ENCODE measurements around the gene PRKCZ.
"Not testable (repeated sequence)": the region's sequence is repeated elsewhere in the genome, so short reads cannot be mapped to it uniquely, and the experiment has no call there.

The PRKCZ gene

GRCh38 chr1:2114635-2115007 lies 64.4 kb downstream of the PRKCZ start:
- DNase-seq (ENCODE audit: low read depth in 1 of 2, low spot score in 1 of 2): not testable (repeated sequence)

GRCh38 chr1:2115008-2115641 lies 64.9 kb downstream of the PRKCZ start:
- no peak for DNase-seq (ENCODE audit: low read depth in 1 of 2, low spot score in 1 of 2)

GRCh38 chr1:2115702-2116341 lies 65.6 kb downstream of the PRKCZ start:
- DNase-seq (ENCODE audit: low read depth in 1 of 2, low spot score in 1 of 2): no peak

- no peak for DNase-seq (ENCODE audit: low read depth in 1 of 2, low spot score in 1 of 2)
Observed at GRCh38 chr1:2119886-2120285, 69.7 kb downstream of the PRKCZ start.

GRCh38 chr1:2121101-2121691 lies 71.0 kb downstream of the PRKCZ start:
- no peak for DNase-seq (ENCODE audit: low read depth in 1 of 2, low spot score in 1 of 2)

GRCh38 chr1:2121794-2122193 lies 71.6 kb downstream of the PRKCZ start:
- not testable (repeated sequence) for DNase-seq (ENCODE audit: low read depth in 1 of 2, low spot score in 1 of 2)

- DNase-seq (ENCODE audit: low read depth in 1 of 2, low spot score in 1 of 2): no peak
Observed at GRCh38 chr1:2124446-2125198, 74.4 kb downstream of the PRKCZ start.

- no peak for DNase-seq (ENCODE audit: low read depth in 1 of 2, low spot score in 1 of 2)
Observed at GRCh38 chr1:2125350-2126211, 75.4 kb downstream of the PRKCZ start.

- DNase-seq (ENCODE audit: low read depth in 1 of 2, low spot score in 1 of 2): no peak
Observed at GRCh38 chr1:2126331-2127186, 76.3 kb downstream of the PRKCZ start.

DNA sequence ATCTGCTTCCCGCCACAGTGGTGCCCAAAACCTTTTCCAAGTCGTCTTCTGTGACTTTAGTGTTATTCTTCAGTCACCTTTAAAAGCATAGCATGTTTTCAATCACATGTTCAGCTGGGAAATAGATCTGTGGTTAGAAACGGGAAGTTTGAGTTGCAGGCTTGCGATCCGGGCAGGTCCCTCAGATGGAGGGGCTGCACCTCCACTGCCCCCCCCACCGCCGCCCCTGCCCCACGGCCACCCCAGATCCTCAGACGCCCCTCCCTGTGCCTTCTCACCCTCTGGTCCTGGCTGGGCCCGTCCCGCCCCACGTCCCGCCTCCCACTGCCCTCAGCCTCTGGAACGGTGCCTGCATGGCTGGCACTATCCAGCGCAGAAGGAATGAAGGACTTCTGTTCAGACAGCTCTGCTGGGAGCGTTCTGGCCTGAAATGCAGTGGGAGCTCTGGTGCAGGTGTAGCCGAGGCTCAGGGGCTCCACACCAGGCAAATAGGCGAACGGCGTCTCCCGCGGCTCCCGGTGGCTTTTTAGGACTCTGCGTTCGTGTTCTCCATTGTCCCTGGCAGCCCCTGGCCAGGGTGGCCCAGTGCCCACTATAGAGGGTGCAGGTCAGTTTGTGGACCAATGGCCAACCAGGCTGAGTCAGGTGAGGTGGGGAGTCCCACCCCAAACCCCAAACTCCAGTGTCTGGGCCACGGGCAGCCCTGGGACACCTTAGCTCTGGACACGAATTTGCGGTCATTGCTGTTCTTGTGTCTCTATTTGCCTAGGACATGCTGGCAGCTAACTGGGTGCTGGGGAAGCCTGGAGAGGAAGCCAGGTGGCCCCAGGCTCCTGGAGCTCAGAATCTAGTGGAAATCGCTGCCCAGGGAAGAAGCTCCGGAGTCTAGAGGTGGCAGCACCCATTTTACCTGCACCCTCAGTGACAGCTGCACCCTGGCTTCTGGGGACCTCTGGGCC lies 77.3 kb downstream of the PRKCZ start:
- no peak for DNase-seq (ENCODE audit: low read depth in 1 of 2, low spot score in 1 of 2)

DNA sequence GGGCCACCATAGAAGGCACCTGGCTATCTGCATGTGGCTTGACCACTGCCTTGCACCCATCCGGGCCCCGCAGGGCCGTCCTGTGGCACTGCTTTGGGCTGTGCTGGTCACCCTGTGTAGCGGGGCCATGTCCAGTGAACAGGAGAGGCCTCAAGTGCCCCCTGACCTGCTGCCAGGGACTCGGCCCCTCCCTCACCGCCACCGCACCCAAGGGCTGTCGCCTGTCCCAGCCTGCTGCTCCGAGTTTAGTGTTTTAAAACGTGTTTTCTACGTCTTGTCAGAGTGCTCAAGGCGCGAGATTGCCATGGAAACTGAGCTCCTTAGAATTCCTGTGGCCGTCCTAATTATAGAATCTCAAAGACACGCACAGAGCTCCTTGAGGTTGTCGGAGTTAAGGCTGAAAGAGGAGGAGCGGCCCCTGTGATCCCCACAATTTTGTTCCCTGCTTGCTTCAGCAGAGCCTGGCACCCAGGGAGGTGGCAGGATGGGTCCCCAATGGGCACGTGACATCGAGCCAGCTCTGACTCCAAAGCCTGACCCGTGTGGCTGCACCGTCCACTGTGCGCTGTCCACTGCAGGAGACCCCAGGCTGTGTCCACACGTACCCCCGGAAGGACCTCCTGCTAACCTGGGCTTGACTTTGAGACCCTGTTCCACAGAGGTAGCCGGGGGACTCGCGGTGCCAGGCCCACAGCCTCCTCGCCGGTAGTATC lies 78.1 kb downstream of the PRKCZ start:
- no peak for DNase-seq (ENCODE audit: low read depth in 1 of 2, low spot score in 1 of 2)

- no peak for DNase-seq (ENCODE audit: low read depth in 1 of 2, low spot score in 1 of 2)
Observed at GRCh38 chr1:2129256-2129943, 79.2 kb downstream of the PRKCZ start.

DNA sequence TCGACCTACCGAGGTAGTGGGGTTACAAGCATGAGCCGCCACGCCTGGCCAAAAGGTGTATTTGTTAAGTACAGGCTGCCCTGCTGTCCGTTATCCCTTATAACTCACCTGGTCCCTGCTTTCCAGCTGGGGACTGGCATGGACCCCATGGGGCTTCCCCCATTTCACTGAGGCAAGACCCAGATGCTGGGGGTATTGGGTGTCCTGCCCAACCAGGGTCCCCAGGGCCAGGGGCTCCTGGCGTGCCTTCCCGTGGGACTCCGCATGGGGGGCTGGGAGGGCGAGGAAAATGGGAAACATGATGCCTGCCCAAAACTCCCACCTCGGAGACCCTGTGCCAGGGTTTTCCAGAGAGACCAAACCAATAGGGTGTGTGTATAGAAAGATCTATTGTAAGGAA lies 79.9 kb downstream of the PRKCZ start:
- DNase-seq (ENCODE audit: low read depth in 1 of 2, low spot score in 1 of 2): no peak

DNA sequence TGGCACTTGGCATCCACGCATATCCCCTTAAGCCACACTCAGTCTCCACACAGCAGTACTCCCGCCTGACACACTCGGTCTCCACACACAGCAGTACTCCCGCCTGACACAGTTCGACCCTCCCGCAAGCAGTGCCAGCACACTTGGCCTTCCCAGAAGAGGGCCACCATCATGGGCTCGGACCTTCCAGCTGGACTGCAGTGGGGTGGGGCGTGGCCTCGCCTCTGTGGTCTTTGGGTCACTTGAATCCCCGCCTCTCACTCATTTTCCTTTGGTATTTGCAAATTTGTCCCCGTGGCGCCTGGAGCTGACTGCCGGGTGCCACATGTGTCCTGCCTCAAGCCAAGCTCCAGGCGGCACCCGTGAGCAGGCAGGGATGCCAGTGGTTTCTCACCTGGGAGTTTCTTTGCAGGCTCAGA lies 80.7 kb downstream of the PRKCZ start:
- no peak for DNase-seq (ENCODE audit: low read depth in 1 of 2, low spot score in 1 of 2)

- DNase-seq (ENCODE audit: low read depth in 1 of 2, low spot score in 1 of 2): no peak
Observed at GRCh38 chr1:2132222-2133038, 82.2 kb downstream of the PRKCZ start.

DNA sequence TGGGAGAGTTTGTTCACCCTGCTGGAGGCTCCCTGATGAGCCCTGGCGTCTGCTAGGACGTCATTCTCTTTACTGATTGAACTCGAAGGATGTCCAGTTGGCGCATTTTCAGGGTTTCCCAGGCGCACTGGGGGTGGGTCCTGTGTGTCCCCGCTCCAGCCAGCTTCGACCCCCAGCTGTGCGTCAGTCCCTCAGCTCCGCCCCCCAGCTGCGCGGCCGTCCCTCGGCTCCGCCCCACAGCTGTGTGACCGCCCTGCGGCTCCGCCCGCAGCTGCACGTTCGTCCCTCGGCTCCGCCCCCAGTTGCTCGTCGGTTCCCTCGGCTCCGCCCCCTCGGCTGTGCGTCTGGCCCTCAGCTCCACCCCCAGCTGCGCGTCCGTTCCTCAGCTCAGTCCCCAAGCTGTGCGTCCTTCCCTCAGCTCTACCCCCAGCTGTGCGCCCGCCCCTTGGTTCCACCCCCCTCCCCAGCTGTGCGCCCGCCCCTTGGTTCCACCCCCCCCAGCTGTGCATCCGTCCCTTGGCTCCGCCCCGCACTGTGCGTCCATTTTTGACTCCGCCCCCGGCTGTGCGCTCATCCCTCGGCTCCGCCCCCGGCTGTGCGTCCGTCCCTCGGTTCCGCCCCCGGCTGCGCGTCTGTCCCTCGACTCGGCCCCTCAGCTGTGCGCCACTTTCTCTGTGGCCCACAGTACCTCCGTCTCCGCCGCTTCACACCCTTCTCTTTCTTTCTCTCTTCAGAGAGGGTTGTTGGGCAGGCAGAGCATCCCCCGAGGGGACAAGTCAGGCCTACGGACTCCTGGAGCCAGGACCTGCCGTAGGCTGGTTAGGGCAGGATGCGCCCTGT lies 83.0 kb downstream of the PRKCZ start:
- DNase-seq (ENCODE audit: low read depth in 1 of 2, low spot score in 1 of 2): peak; percentile 90 to 92

Measured in activated CD4-positive, alpha-beta T cell treated with anti-CD3 and anti-CD28 coated beads, Interleukin-2, amount 50 U/mL, for 24 hours (primary cell).